ENCODE measurements around the gene XPA. TPM values are rescaled to one million over a fixed set of nuclear protein-coding genes. Genes with fewer than 3 reads are reported as not detected.

The XPA gene
- total and polyA plus RNA-seq, 2 of the 13 experiments (the other 11 are each of a cell fraction or from before 2014, with no cell fraction given): 2.3 to 15.2 TPM

- TF ChIP-seq RFXANK (CRISPR knock-in tag; IDR thresholded peaks at IDR 0.05): no peak
- TF ChIP-seq ZFX (CRISPR knock-in tag; IDR thresholded peaks at IDR 0.05; ENCODE audit: low read depth): no peak; the same call in 1 of the 2 replicates
- TF ChIP-seq NCOA1 (CRISPR knock-in tag; IDR thresholded peaks at IDR 0.05): 0 out of 2 replicates have a peak, but pooled peaks have one; percentile 62
- peak; percentile 55; the same call in 1 of the 2 replicates for TF ChIP-seq SMAD1 (CRISPR knock-in tag; IDR thresholded peaks at IDR 0.05; ENCODE audit: borderline replicate concordance, low read depth)
- TF ChIP-seq EED (CRISPR knock-in tag; IDR thresholded peaks at IDR 0.05): no peak
- TF ChIP-seq CCAR2 (optimal IDR thresholded peaks at IDR 0.05; ENCODE audit: low read depth, low read length): no peak
- TF ChIP-seq DBP (CRISPR knock-in tag; IDR thresholded peaks at IDR 0.05; ENCODE audit: not compliant biosample characterization): no peak
- no peak for TF ChIP-seq RFXAP (CRISPR knock-in tag; IDR thresholded peaks at IDR 0.05; ENCODE audit: borderline replicate concordance)
- 0 out of 2 replicates have a peak, but pooled peaks have one; percentile 3 for TF ChIP-seq ZNF576 (CRISPR knock-in tag; IDR thresholded peaks at IDR 0.05)
- no peak for TF ChIP-seq ZBTB4 (CRISPR knock-in tag; IDR thresholded peaks at IDR 0.05; ENCODE audit: borderline replicate concordance)
- TF ChIP-seq KDM2A (CRISPR knock-in tag; IDR thresholded peaks at IDR 0.05; ENCODE audit: borderline replicate concordance, low read depth): no peak
- no peak for TF ChIP-seq PLRG1 (conservative IDR thresholded peaks at IDR 0.05)
- TF ChIP-seq ZNF577 (CRISPR knock-in tag; IDR thresholded peaks at IDR 0.05; ENCODE audit: borderline replicate concordance, low read depth): no peak
- no peak for TF ChIP-seq FIP1L1 (IDR thresholded peaks at IDR 0.05; ENCODE audit: borderline replicate concordance, insufficient read depth, low read depth, low read length)
- no peak for TF ChIP-seq FOXA3 (CRISPR knock-in tag; IDR thresholded peaks at IDR 0.05)
- TF ChIP-seq GPN1 (CRISPR knock-in tag; IDR thresholded peaks at IDR 0.05; ENCODE audit: borderline replicate concordance): no peak; the same call in 1 of the 2 replicates
- TF ChIP-seq KDM5A (IDR thresholded peaks at IDR 0.05; ENCODE audit: borderline replicate concordance, low read length): 0 out of 2 replicates have a peak, but pooled peaks have one; percentile 41
- TF ChIP-seq IRF2 (CRISPR knock-in tag; IDR thresholded peaks at IDR 0.05): no peak
- TF ChIP-seq ZNF34 (CRISPR knock-in tag; IDR thresholded peaks at IDR 0.05; ENCODE audit: borderline replicate concordance): no peak
- no peak for TF ChIP-seq CENPX (CRISPR knock-in tag; IDR thresholded peaks at IDR 0.05)
- peak; percentile 81 for TF ChIP-seq THAP7 (CRISPR knock-in tag; IDR thresholded peaks at IDR 0.05)
- no peak for TF ChIP-seq WIZ (CRISPR knock-in tag; IDR thresholded peaks at IDR 0.05)
Measured at GRCh38 chr9:97633859-97634490, 63.2 kb downstream of the XPA start (continued).

Measured in HepG2 (cell line).